HG03442 (cell line): ENCODE results near the gene IRF2.

Source experiments
- ATAC-seq: cut with Tn5 transposase; IDR thresholded peaks from one replicate; pipeline ENCODE4 v1.9.1; 2021; ENCODE audit warnings: mild to moderate bottlenecking, moderate library complexity; ENCODE audit not compliant: unreplicated experiment

IRF2 gene

DNA sequence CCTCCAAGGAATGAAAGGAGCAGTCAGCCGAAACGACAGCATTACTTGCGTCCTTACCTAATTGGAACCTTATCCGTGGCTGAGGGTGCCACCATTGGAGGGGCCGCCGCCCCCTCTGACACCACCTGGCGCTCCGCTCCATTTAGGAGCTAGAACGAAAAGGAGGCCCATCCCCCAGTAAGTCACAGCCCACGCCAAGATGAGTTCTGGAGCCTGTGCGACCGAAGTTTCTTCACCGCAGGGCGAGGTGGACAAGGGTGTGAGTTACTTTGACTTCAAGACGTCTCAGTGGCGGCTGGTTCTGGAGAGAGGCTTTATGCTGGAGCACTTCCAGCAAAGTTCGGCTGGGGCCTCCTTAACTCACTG is 729 bp upstream of the IRF2 start:
- ATAC-seq: peak; percentile 15

DNA sequence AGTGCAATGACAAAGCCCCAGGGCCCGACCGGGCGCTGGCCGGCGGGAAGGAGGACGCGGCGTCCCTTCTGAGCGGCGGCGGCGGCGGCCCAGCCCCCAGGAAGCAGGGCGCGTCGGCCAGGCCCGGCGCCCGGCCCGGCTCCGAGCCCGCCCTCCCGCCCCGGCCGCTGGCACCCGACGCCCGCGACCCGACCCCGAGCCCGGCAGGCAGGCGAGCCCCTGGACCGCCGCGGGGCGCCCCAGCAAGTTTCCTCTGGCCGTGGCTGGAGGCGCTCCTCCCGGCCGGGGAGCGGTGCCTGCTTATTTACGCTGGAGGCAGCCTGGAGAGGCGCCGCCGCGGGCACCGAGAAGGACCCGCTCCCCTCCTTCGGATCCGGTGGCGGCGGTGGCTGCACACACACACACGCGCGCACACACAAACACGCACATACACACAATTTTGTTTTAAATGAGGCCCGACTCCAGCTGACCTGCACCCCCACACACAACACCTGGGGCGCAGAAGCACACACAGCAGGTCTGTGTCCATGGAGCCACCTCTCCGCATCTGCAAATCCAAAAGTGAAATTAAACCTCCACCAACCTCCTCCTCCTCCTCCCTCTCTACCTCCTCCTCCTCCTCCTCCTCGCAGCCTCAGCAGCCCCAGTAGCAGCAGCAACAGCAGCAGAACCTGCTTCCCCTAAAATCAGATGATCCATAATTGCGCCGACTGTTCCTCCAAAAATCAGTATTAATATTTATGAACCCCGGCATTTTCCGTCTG is 669 bp downstream of the IRF2 start:
- no peak for ATAC-seq

DNA sequence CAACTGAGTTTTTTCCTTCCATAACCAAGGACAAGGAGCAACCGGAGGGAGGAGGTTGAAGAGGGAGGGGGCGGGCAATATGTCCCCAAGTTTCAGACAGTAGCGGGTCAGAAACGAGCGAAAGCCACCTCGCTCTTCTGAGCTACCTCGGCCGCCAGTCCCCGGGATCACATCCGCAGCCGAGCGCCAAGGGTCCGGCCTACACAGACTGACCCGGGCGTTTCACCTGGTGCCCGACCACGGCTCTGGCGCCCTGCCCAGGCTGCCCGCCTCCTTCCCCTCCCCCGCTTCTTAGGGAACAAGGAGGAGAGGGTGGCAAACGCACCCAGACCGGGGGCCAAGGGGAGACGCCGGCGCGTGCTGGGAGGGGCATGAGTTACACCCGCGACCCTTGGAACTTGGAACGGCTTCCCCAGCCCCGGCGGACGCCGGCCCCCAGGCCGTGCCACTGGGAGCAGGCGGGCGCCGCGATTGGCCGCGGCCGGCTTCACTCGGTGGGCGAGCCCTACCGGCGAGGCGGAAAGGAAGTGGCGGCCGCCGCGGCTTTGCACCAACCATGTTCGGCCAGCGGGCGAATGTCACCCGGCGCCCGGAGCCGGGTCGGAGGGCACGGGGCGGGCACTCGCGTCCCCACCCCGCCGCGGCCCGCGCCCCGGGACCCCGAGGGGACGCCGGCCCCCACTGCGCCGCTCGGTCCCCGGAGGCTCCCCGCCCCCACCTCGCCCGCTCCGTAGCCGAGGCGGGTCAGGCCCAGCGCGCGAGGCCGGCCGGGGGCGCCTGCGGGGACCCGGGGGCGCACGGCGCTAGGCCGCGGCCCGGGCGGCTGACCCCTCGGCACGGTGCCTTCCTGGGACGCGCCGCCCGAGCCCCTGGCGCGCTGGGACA is 1.5 kb downstream of the IRF2 start:
- ATAC-seq: no peak

DNA sequence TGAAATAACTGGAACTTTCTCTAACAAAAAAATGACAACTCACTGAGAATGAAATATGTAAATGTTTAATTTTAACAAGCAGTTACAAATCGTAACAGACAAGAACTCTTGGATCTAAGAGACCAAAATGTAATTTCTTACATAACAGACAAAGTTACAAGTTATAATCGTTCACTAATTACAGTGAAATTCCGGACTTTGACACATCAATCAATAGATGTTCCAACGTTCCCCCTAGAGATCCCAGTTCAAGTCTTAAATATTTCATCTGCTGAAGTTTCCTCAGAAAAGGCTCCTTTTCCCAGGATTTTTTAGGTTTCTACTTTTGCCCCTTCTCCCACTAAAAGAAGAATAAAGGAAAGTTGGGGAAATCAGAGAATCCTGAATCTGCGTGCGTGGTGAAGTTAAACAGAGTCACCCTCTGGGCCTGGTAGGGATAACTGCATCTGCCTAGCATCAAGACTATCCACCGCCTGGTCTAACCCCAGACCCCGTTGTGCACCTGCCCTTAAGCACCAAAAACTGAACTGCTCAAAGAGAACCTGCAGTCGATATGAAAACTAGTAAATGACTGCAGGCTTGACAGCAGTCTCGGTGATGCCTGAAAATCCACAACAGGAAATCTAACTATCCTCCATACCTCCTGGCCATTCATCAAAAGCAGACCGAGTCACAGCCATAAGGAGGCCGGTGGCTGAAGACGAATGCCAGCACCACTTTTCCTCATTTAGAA is 2.3 kb downstream of the IRF2 start:
- ATAC-seq: no peak

DNA sequence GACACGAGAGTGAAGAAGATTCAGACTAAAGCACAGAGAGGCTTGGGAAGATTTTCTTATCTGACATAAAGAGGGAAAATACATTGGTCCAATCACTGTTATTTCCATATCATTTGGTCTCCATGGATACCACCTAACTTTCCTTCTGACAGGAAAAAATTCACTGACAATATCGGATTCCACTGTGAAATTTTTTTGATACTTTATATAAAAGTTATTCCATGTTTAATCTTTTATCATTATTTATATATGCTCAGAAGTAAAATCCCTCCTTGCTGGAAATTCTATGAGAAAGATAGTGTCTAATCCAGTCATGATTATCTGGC is 3.6 kb downstream of the IRF2 start:
- no peak for ATAC-seq

DNA sequence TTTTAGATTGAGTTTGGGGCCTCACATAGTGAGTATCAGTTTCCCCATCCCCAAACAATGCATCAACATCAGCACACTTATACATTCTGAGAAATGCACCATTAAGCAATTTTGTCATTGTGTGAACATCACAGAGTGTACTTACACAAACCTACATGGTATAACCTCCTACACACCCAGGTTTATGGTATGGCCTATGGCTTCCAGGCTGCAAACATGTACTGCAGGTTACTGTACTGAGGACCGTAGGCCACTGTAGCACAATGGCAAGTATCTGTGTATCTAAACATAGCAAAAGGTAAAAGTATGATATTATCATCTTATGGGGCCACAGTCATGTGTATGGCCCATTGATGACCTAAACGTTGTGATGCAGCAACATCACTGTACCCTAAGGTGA is 7.7 kb downstream of the IRF2 start:
- no peak for ATAC-seq

DNA sequence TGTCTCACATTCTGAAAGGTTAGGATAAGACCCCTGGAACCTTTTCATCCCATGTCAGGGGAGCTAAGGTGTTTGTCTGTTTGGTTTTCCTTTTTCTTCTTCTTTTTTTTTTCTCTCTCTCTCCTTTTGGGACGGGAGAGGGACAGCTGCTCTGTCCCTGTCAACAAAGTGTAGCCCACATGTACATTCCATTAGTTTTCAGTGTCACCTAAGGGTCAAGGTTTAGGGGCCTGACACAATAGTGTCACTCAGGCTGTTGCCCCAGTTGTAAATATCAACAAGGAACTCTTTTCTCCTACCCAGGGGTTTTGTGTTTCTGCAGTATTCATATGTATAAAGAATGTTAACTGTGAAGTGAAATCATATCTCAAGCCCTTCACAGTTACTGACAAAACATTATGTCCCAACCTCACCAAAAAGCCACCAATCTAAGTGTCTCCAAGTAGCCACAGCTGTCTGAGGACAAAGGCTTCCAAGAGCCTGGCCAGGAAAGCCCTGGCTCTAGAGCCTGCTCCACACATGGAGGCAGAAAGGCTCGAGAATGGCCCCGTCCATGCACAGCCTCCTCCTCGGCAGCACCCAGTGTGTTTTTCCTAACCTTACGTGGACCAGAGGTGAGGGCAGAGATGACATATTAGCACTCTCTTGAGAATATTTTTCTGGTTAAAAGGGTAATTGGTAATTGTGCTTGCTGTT is 9.4 kb downstream of the IRF2 start:
- ATAC-seq: no peak

DNA sequence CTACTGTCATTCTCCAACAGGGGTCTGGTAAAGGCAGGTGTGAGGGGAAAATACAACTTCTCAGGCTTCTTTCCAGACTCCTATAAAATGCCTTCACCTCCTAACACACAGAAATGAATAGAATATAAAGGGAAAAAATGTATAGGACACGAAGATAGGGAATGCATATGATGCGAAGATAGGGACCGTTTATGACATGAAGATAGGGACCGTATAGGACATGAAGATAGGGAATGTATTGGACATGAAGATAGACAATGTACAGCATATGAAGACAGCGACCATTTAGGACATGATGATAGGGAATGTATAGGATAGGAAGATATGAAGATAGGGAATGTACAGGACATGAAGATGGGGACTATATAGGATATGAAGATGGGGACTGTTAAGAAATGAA is 10.5 kb downstream of the IRF2 start:
- no peak for ATAC-seq

DNA sequence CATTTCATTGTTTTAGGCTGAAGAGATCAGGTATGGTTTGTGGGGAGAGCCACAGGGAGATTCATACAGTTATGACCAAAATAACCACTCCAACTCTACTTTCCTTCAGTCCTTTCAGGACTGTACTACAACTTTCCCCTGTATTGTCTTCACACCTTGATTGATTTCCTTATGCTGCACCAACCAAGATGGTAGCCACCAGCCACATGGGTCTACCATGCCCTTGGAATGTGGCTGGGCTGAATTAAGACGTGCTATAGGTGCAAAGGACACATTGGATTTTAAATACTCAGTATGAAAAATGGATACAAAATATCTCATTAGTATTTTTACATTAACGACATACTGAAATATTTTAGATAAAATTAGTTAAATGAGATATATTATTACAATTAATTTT is 11.2 kb downstream of the IRF2 start:
- no peak for ATAC-seq

DNA sequence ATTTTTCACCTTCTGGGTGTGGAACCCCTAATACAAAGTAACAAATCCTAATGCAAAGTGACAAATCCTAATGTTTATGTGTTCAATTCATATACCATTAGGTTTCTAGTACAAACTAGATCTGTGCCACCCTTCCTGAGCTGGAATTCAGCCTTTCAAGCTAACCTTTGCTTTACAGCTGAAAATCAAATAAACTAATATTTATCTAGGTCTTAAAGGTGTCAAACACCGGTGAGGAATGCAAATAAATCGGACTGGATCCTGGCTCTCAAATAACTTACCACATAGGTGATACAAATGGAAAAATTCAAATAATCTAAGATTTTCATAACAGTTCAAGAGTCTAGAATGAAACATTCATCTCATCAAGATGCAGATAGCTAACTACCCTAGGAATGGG is 11.6 kb downstream of the IRF2 start:
- ATAC-seq: no peak

DNA sequence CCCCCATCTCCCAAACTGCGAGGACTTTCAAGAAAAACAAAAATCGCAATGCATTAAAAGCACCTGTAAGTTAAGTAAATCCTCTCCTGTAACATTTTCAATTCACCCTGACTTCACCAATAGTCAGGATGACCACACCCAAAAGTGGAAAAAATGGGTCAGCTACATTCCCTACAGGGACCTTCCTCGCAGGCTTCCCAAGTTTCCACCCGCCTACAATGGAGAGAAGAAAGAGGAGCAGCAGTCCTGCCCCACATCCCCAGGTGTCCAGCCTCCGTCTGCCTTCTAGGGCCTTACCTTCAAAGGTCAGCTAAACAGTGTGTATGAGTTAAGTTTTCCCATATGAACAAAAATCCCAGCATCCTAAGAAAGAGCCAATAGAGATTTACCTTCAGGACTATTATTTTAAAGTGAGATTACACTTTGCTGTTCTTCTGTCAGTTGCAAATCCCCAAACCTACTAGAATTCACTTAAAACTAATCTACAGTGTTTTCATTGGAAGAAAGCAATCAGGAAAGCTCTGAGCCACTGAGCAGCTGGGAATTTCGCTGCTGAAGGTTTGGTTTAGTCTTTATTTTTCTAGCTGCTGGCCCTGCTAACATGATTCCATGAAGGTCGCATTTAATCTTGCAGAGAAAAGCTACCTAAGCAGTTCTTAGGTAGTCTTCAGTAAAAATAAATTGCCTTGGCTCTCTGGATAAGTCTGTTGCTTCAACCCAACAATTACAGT is 12.5 kb downstream of the IRF2 start:
- ATAC-seq: no peak

DNA sequence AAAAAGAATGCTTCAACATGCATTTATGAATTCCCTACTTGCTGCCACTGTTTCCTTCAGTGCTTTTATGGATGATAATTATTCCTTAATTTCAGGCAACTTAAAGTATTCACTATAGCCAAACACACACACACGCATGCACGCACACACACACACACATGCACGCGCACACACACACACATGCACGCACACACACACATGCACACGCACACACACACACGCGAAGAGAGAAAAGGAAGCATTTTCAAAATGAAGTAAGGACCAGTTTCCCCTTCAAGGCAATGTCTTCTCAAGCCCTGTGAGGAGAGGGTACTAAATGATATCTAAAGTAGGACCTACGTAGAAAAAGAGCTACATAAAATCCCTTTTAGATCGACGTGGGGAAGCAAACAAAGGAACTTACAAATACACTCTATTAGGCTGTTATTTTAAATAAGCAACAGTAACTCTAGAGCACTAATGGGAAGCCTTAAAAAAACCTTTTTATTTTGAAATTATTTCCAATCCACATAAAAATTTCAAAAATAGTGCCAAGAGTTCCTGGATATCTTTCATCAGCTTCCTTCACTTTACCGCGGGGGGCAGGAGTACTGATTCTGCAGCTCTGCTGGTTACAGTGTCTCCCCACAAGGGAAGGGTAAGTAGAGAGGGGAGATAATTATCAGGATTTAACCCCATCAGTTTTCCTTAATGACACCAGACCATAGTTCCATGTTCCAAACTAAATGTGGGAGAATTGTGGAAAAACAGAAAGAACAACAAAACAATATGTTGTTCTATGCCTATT is 13.7 kb downstream of the IRF2 start:
- ATAC-seq: no peak

DNA sequence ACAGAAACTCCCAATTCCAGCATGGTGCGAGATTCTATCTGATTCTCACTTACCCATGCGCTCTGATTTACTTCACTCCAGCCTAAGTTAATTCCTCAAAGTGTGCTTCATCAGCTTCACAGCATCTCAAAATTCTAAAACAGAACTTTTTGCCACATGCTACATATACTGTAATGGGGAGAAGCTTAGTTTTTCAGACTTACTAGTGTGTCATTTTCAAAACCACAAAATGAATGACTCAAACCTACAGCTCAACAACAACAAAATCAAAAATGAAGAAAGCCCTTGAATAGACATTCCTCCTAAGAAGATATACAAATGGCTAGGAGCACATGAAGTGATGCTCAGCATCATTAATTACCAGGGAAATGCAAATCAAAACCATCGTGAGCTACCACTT is 14.9 kb downstream of the IRF2 start:
- no peak for ATAC-seq

DNA sequence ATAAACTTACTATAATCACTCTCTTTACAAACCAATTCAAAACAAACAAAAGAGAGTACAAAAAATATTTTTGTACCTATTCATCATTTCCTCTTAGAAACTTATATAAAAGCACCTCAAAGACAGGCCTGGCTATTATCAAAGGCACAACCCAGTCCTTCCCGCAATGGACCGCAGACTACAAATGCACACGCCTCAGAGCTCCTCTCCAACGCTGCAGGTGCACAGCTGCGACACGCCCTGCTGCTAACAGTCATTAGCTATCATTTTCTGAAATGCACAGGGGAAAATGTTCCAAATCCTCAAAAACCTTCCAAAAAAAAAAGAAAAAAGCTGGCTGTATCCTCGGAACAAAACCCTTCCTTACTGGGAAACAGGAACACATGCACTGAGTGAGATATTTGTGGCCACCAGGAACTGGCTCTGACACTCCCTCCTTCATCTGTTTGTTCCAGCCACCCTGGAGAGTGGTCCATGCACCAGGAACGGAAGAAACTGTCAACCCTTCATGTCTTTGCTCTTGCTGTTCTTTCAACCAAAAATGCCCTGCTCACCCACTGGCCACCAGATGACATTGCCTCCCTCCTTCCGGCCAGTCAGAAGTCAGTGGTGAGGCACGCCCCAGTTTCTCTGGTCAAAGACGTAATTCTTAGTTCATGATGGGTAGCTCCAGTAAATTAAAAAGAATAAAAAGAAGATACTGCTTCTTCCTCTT is 16.7 kb downstream of the IRF2 start:
- ATAC-seq: no peak

DNA sequence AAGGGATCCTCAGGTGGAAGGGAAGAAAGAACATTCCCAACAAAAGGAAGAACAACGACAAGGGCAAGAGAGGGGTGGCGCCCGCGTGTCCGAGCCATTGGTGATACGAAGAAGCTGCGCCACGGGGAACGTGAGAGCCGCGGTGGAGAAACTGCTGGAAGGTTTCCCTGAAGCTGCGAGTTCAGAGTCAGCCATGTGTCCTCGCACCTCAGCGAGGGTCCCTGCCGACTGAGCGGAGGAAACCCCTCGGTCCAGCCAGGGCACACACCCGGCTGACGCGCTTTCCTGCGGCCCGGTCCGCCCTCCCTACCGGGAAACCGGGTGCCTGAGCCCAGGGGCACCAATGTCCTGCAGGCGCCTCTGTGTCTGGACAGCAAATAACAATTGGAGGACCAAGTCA is 18.0 kb downstream of the IRF2 start:
- no peak for ATAC-seq

DNA sequence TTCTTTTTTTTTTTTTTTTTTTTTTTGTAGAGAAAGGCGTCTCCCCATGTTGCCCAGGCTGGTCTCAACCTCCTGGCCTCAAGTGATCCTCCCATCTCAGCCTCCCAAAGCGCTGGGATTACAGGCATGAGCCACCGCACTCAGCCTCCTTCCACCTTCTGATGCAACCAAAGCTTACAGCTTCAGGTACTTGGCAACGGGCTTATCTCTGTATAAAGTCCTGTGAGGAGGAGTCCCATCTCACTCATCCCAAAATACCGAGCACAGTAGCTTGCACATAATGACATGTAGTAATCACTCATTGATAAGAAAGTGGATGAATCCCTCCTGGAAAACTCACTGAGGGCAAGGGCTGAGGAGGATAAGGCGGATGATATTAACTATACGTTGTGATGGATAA is 19.1 kb downstream of the IRF2 start:
- ATAC-seq: no peak

DNA sequence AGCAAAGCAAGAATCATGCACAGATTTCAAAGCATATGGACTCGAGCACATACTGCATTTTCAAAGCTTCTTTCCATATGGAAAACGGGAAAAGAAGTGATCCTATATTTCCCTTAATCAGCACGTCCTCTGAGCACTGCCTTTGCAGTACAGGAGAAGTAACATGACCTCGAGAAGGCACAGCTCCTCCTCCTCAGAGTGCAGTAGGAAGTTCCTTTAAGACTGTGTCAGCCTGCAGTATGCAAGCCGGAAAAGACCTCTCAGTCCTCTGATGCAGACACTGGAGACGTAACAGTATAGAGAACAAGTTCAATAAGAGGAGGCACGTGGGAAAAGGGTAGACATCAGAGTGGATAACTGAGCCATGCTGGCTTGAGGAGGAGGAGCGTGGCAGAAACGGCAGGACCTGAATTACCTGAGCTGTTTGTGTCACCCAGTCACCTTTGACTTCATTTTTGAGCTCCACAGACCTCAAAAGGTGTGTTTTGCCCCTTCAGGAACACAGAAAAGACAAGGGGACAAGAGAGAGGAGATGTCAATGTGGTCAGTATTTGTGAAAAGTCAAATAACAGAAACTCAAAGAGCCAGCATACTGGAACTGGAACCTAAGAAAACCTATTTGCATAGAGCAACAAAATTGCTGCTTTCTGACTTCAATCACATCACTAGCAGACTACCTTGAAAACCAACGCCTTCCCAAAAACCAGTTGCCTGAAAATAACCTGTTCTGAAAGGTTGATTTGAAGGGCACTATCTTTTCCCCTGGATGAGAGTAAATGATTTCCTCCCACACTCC is 20.8 kb downstream of the IRF2 start:
- ATAC-seq: peak; percentile 64

DNA sequence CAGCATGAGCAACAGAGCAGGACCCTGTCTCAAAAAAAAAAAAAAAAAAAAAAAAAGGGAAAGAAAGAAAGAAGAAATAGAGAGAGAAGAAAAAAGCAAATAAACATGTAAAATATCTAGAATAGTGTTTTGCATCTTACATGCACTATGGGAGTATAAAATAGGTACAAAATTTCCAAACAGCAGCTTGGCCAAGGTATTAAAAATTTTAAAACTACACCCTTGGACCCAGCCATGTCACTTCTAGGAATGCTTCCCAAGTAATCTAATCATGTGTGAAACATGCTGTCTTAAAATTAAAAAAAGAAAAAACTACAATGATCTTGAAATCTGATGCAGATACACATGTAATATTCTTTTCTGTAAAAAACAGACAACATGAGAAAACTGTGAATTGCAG is 21.6 kb downstream of the IRF2 start:
- ATAC-seq: no peak
